Measurements from ENCODE around the gene HIF1AN.
"Not testable (repeated sequence)": the region's sequence is repeated elsewhere in the genome, so short reads cannot be mapped to it uniquely, and the experiment has no call there.

The HIF1AN gene

DNA sequence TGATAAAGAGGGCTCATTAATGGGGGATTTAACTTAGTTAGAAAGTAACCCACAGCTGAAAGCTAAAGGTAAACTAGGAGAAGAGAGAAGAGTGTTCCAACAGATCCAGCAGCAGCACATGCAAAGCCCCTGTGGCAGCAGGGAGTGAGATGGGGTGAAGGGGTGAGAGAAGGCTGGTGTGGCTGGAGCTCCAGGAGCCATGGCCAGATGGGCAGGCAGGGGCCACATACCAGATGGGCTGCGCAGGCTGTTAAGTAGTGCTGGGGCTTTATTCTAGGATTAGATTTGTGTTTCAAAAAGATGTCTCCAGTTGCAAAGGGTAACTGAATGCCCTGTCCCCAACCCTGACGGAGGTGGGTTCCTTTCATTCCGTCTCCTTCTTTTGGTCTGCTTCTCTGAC, 33.2 kb downstream of the HIF1AN start:
- DNase-seq, result no peak
- Histone ChIP-seq H3K4me3 (ENCODE audit: low read length) (no peak overlapping the region), H3K18ac (ENCODE audit: low read length) (no peak overlapping the region), H3K27ac (ENCODE audit: low read depth, low read length) (no peak overlapping the region), H4K8ac (ENCODE audit: low read depth, low read length) (no peak overlapping the region), H3K4ac (ENCODE audit: low read depth, low read length) (no peak overlapping the region), H3K56ac (ENCODE audit: low read length) (no peak overlapping the region), H3K4me2 (ENCODE audit: low read length) (no peak overlapping the region), H4K5ac (ENCODE audit: low read length) (no peak overlapping the region), H3K36me3 (ENCODE audit: control insufficient read depth, insufficient read depth, low read length) (no peaks in the 10 kb centered on the region), H3K79me1 (ENCODE audit: low read length) (no peaks in the 10 kb centered on the region), H2BK120ac (ENCODE audit: low read depth, low read length) (no peak overlapping the region), H2BK15ac (replicated peaks; ENCODE audit: low read depth) (no peak overlapping the region), H3K9ac (ENCODE audit: low read length) (no peak overlapping the region), H2AK5ac (ENCODE audit: low read length) (no peak overlapping the region), H3K23ac (ENCODE audit: low read length) (no peak overlapping the region), H3K27me3 (ENCODE audit: insufficient read depth, low read length, poor library complexity) (no peaks in the 10 kb centered on the region), H2BK5ac (ENCODE audit: low read length) (no peak overlapping the region), H3K79me2 (ENCODE audit: control insufficient read depth, insufficient read depth, low read length) (no peaks in the 10 kb centered on the region), H3K4me1 (ENCODE audit: control insufficient read depth, low read depth, low read length) (peaks cover 4% of the 10 kb centered on the region)
- WGBS (ENCODE audit: extremely low coverage, insufficient coverage, low lambda C conversion rate), result no CpG with 5 or more reads among the region's 3 CpGs

DNA sequence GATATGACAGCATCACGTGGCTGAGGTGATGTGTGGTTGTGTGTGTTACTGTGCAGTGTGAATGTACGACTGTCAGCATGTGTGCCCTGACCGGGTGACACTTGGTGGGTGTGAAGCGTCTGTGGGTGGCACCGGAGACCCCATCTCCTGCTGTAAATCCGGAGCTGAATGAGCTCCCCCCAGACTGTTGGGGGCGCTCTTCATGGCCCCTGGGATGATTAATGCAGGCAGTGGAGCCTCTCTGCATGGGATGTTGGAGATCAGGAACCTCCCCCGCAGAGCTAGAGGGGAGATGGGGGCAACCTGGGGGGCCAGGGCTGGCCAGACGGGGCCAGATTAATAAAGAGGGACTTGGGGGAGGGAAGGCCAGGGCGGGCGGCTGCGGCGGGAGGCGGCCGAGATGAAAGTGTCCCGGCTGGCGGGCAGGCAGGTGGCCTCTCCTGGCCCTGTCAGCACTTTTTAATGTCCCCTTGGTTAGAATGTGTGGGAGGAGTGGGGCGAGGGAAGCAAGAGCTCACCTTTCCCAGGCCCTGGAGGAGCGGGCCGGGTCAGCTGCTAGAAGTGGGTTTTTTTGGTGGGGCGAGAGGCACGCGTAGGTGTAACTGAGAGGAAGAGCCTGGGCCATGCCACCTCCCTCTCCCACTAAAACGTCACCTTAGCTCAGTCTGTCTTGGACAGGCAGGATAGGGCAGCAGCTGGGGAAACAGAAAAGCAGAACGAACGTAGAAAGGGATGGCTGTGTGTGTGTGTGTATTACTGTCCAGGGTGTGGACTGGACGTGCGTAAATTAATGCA, 34.1 kb downstream of the HIF1AN start:
- no peak overlapping the region for H4K8ac ChIP-seq (ENCODE audit: low read depth, low read length)
- no peak overlapping the region for H3K4ac ChIP-seq (ENCODE audit: low read depth, low read length)
- H3K4me2 ChIP-seq (ENCODE audit: low read length), result peak overlapping the region; percentile 7
- no CpG with 5 or more reads among the region's 28 CpGs for WGBS (ENCODE audit: extremely low coverage, insufficient coverage, low lambda C conversion rate)
- H3K79me1 ChIP-seq (ENCODE audit: low read length), result no peaks in the 10 kb centered on the region
- no peak overlapping the region for H2BK5ac ChIP-seq (ENCODE audit: low read length)
- no peak overlapping the region for H3K27ac ChIP-seq (ENCODE audit: low read depth, low read length)
- no peak overlapping the region for H2BK120ac ChIP-seq (ENCODE audit: low read depth, low read length)
- no peaks in the 10 kb centered on the region for H3K27me3 ChIP-seq (ENCODE audit: insufficient read depth, low read length, poor library complexity)
- H3K4me1 ChIP-seq (ENCODE audit: control insufficient read depth, low read depth, low read length), result peaks cover 4% of the 10 kb centered on the region
- no peak overlapping the region for H2AK5ac ChIP-seq (ENCODE audit: low read length)
- no peak overlapping the region for H4K5ac ChIP-seq (ENCODE audit: low read length)
- peak overlapping the region; percentile 68 for H3K9ac ChIP-seq (ENCODE audit: low read length)
- H3K79me2 ChIP-seq (ENCODE audit: control insufficient read depth, insufficient read depth, low read length), result no peaks in the 10 kb centered on the region
- no peak overlapping the region for H3K18ac ChIP-seq (ENCODE audit: low read length)
- H3K4me3 ChIP-seq (ENCODE audit: low read length), result peak overlapping the region; percentile 52
- H2BK15ac ChIP-seq (replicated peaks; ENCODE audit: low read depth), result no peak overlapping the region
- DNase-seq, result peak; percentile 63
- no peaks in the 10 kb centered on the region for H3K36me3 ChIP-seq (ENCODE audit: control insufficient read depth, insufficient read depth, low read length)
- peak overlapping the region; percentile 79 for H3K56ac ChIP-seq (ENCODE audit: low read length)
- H3K23ac ChIP-seq (ENCODE audit: low read length), result peak overlapping the region; percentile 59

DNA sequence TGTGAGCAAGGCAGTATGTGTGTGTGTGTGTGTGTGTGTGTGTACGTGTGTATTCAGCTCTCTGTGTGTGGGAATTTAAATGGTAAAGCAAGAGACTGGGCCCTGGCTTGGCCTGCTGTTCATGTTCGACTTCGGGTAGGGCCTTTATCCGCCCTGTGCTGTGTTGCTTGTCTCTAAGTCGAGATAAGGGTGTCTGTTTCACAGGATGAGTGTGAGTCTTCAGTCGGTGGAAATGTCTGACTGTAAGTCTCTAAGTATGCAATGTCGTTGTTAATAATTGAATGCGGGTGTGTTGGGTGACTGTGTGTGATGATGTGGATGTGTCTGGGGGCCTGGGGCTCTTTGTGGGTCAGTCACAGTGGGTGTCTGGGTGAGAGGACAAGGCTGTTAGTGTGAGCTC, 34.8 kb downstream of the HIF1AN start:
- Histone ChIP-seq H3K27ac (ENCODE audit: low read depth, low read length) (no peak overlapping the region), H2BK5ac (ENCODE audit: low read length) (no peak overlapping the region), H2BK120ac (ENCODE audit: low read depth, low read length) (no peak overlapping the region), H3K79me2 (ENCODE audit: control insufficient read depth, insufficient read depth, low read length) (no peaks in the 10 kb centered on the region), H3K4me1 (ENCODE audit: control insufficient read depth, low read depth, low read length) (peaks cover 4% of the 10 kb centered on the region), H2AK5ac (ENCODE audit: low read length) (no peak overlapping the region), H3K36me3 (ENCODE audit: control insufficient read depth, insufficient read depth, low read length) (no peaks in the 10 kb centered on the region), H3K18ac (ENCODE audit: low read length) (no peak overlapping the region), H3K9ac (ENCODE audit: low read length) (peak overlapping the region; percentile 68), H4K5ac (ENCODE audit: low read length) (no peak overlapping the region), H3K4ac (ENCODE audit: low read depth, low read length) (no peak overlapping the region), H4K8ac (ENCODE audit: low read depth, low read length) (no peak overlapping the region), H2BK15ac (replicated peaks; ENCODE audit: low read depth) (no peak overlapping the region), H3K27me3 (ENCODE audit: insufficient read depth, low read length, poor library complexity) (no peaks in the 10 kb centered on the region), H3K4me3 (ENCODE audit: low read length) (no peak overlapping the region), H3K23ac (ENCODE audit: low read length) (no peak overlapping the region), H3K79me1 (ENCODE audit: low read length) (no peaks in the 10 kb centered on the region), H3K4me2 (ENCODE audit: low read length) (no peak overlapping the region), H3K56ac (ENCODE audit: low read length) (peak overlapping the region; percentile 79)
- 100% methylated on average over 2 of the region's 8 CpGs for WGBS (ENCODE audit: extremely low coverage, insufficient coverage, low lambda C conversion rate)
- DNase-seq, result no peak

DNA sequence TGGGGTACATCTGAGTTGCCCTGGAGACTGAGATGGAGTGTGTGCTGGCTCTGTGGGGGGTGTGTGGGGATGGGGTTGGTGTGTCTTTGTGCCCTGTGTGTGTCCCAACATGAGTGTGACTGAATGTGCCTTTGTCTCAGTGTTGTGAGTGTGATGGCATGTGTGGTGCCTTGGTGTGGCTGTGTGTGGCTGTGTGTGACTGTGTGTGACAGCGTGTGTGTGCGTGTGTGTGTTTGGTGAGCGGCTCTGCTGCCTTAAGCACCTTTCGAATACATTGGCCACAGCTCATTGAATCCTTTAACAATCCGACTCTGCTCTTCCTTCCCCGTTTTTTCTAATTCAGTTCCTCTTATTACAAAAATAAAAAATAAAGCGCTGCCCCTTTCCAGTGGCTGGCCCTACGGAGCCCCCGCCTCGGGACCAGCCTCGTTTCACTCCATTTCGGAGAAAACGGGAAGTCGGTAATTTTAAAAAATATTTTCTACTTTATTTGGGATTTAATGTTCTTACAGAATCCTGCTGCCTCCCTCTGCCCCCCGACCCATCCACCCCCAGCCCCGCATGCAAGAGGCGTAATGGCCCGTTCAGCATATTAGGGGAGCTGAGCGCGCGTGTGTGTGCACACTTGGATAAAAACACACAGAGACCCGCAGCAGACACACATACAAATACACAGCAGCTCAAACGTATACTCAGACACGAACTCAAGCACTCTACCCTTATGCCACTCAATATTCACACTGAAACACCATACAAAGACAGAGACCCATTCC, 35.5 kb downstream of the HIF1AN start:
- Histone ChIP-seq H2BK5ac (ENCODE audit: low read length) (no peak overlapping the region), H2BK15ac (replicated peaks; ENCODE audit: low read depth) (no peak overlapping the region)
- WGBS (ENCODE audit: extremely low coverage, insufficient coverage, low lambda C conversion rate), result no CpG with 5 or more reads among the region's 24 CpGs

DNA sequence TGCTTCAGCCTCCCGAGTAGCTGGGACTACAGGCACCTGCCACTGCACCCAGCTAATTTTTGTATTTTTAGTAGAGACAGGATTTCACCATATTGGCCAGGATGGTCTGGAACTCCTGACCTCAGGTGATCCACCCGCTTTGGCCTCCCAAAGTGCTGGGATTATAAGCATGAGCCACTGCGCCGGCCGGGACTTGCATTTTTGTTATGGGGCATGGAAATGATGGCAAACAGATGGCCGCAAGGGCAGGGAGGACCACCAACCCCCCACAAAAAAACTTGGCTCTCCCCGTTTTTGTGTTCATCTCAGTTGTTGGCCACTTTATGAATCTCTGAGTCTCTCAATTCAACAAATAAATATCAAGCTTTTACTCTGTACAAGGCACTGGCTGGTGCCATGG, 39.4 kb downstream of the HIF1AN start:
- not testable (repeated sequence) for H2AK5ac ChIP-seq (ENCODE audit: low read length); H3K23ac ChIP-seq (ENCODE audit: low read length); H3K4me2 ChIP-seq (ENCODE audit: low read length); H3K79me2 ChIP-seq (ENCODE audit: control insufficient read depth, insufficient read depth, low read length); H4K8ac ChIP-seq (ENCODE audit: low read depth, low read length); H3K9ac ChIP-seq (ENCODE audit: low read length); H3K56ac ChIP-seq (ENCODE audit: low read length); H3K4ac ChIP-seq (ENCODE audit: low read depth, low read length); H3K36me3 ChIP-seq (ENCODE audit: control insufficient read depth, insufficient read depth, low read length); H3K18ac ChIP-seq (ENCODE audit: low read length); H3K79me1 ChIP-seq (ENCODE audit: low read length); H2BK15ac ChIP-seq (replicated peaks; ENCODE audit: low read depth); H2BK5ac ChIP-seq (ENCODE audit: low read length); H2BK120ac ChIP-seq (ENCODE audit: low read depth, low read length); H4K5ac ChIP-seq (ENCODE audit: low read length); H3K27me3 ChIP-seq (ENCODE audit: insufficient read depth, low read length, poor library complexity); H3K4me1 ChIP-seq (ENCODE audit: control insufficient read depth, low read depth, low read length); H3K4me3 ChIP-seq (ENCODE audit: low read length); H3K27ac ChIP-seq (ENCODE audit: low read depth, low read length); DNase-seq
- no CpG with 5 or more reads among the region's 7 CpGs for WGBS (ENCODE audit: extremely low coverage, insufficient coverage, low lambda C conversion rate)

More for the DNA sequence above, 35.5 kb downstream of the HIF1AN start:
- Histone ChIP-seq H3K4me3 (ENCODE audit: low read length) (no peak overlapping the region), H3K79me2 (ENCODE audit: control insufficient read depth, insufficient read depth, low read length) (no peaks in the 10 kb centered on the region), H3K23ac (ENCODE audit: low read length) (no peak overlapping the region), H3K9ac (ENCODE audit: low read length) (no peak overlapping the region), H2AK5ac (ENCODE audit: low read length) (no peak overlapping the region), H3K36me3 (ENCODE audit: control insufficient read depth, insufficient read depth, low read length) (no peaks in the 10 kb centered on the region), H3K18ac (ENCODE audit: low read length) (no peak overlapping the region), H3K56ac (ENCODE audit: low read length) (no peak overlapping the region), H4K5ac (ENCODE audit: low read length) (no peak overlapping the region), H4K8ac (ENCODE audit: low read depth, low read length) (no peak overlapping the region), H3K4ac (ENCODE audit: low read depth, low read length) (no peak overlapping the region), H3K4me1 (ENCODE audit: control insufficient read depth, low read depth, low read length) (peaks cover 4% of the 10 kb centered on the region), H2BK120ac (ENCODE audit: low read depth, low read length) (no peak overlapping the region), H3K4me2 (ENCODE audit: low read length) (no peak overlapping the region), H3K79me1 (ENCODE audit: low read length) (no peaks in the 10 kb centered on the region), H3K27me3 (ENCODE audit: insufficient read depth, low read length, poor library complexity) (no peaks in the 10 kb centered on the region), H3K27ac (ENCODE audit: low read depth, low read length) (no peak overlapping the region)
- no peak for DNase-seq
